ENCODE measurements around the gene MAGI2. TPM values are rescaled to one million over a fixed set of nuclear protein-coding genes. Genes with fewer than 3 reads are reported as not detected.

The MAGI2 gene
- polyA plus RNA-seq, 3 donors: 0.03 to 0.11 TPM; not detected in 1

GRCh38 chr7:79284211-79284610 lies 169.3 kb downstream of the MAGI2 start:
- no peak overlapping the region for H3K27ac Mint-ChIP-seq
- H3K4me3 Mint-ChIP-seq: no peak overlapping the region

GRCh38 chr7:79282882-79283602 lies 170.4 kb downstream of the MAGI2 start:
- no peaks in the 10 kb centered on the region for H3K4me1 Mint-ChIP-seq
- H3K4me1 ChIP-seq (ENCODE audit: control insufficient read depth in 1 of 2, insufficient read depth in 2 of 2, low read length in 2 of 2): no peaks in the 10 kb centered on the region
- H3K27me3 Mint-ChIP-seq (ENCODE audit: low read depth in 3 of 3): peaks cover 0 to 2% (median 0%) of the 10 kb centered on the region in 3 donors
- no peaks in the 10 kb centered on the region for H3K36me3 Mint-ChIP-seq
- no peak overlapping the region for H3K4me3 ChIP-seq (replicated peaks in 1 of 3; ENCODE audit: low read depth in 2 of 3, low read length in 3 of 3)
- no peak overlapping the region for H3K9ac ChIP-seq (ENCODE audit: insufficient read depth, low read length, poor library complexity, severe bottlenecking)
- no peaks in the 10 kb centered on the region for H3K27me3 ChIP-seq (ENCODE audit: control insufficient read depth in 2 of 2, insufficient read depth in 2 of 2, low read length in 2 of 2)
- no peak for DNase-seq
- no peak overlapping the region for H3K4me3 Mint-ChIP-seq
- intact Hi-C loops (cut with micrococcal nuclease): no loop called here
- H3K4me2 ChIP-seq (replicated peaks; ENCODE audit: extremely low read depth, low read length, poor library complexity, severe bottlenecking): no peak overlapping the region
- H2AFZ ChIP-seq (ENCODE audit: insufficient read depth, low read depth, low read length, poor library complexity, severe bottlenecking): no peak overlapping the region
- no peaks in the 10 kb centered on the region for H3K9me3 Mint-ChIP-seq
- WGBS (ENCODE audit: insufficient coverage): no CpG with 5 or more reads among the region's 2 CpGs
- H3K27ac Mint-ChIP-seq: no peak overlapping the region
- TF ChIP-seq CTCF (IDR thresholded peaks at IDR 0.05): no peak
- H3K9me3 ChIP-seq (replicated peaks in 1 of 2; ENCODE audit: control insufficient read depth in 1 of 2, insufficient read depth in 1 of 2, low read length in 2 of 2): no peaks in the 10 kb centered on the region
- H3K79me2 ChIP-seq (ENCODE audit: insufficient read depth, low read length): no peaks in the 10 kb centered on the region
- no peak overlapping the region for H3K27ac ChIP-seq (ENCODE audit: low read depth in 1 of 2, low read length in 2 of 2)
- H4K20me1 ChIP-seq (ENCODE audit: insufficient read depth, low read length): no peaks in the 10 kb centered on the region
- no peaks in the 10 kb centered on the region for H3K36me3 ChIP-seq (replicated peaks in 1 of 2; ENCODE audit: control insufficient read depth in 1 of 2, insufficient read depth in 2 of 2, low read length in 2 of 2)

More at GRCh38 chr7:79284211-79284610, 169.3 kb downstream of the MAGI2 start:
- intact Hi-C loops (cut with micrococcal nuclease): no loop called here
- Histone ChIP-seq H3K27me3 (ENCODE audit: control insufficient read depth in 2 of 2, insufficient read depth in 2 of 2, low read length in 2 of 2) (no peaks in the 10 kb centered on the region), H3K4me1 (ENCODE audit: control insufficient read depth in 1 of 2, insufficient read depth in 2 of 2, low read length in 2 of 2) (no peaks in the 10 kb centered on the region), H4K20me1 (ENCODE audit: insufficient read depth, low read length) (no peaks in the 10 kb centered on the region), H3K9me3 (replicated peaks in 1 of 2; ENCODE audit: control insufficient read depth in 1 of 2, insufficient read depth in 1 of 2, low read length in 2 of 2) (no peaks in the 10 kb centered on the region), H3K9ac (ENCODE audit: insufficient read depth, low read length, poor library complexity, severe bottlenecking) (no peak overlapping the region), H3K79me2 (ENCODE audit: insufficient read depth, low read length) (no peaks in the 10 kb centered on the region), H2AFZ (ENCODE audit: insufficient read depth, low read depth, low read length, poor library complexity, severe bottlenecking) (no peak overlapping the region), H3K4me3 (replicated peaks in 1 of 3; ENCODE audit: low read depth in 2 of 3, low read length in 3 of 3) (no peak overlapping the region), H3K36me3 (replicated peaks in 1 of 2; ENCODE audit: control insufficient read depth in 1 of 2, insufficient read depth in 2 of 2, low read length in 2 of 2) (no peaks in the 10 kb centered on the region), H3K4me2 (replicated peaks; ENCODE audit: extremely low read depth, low read length, poor library complexity, severe bottlenecking) (no peak overlapping the region), H3K27ac (ENCODE audit: low read depth in 1 of 2, low read length in 2 of 2) (no peak overlapping the region)
- no peak for DNase-seq
- TF ChIP-seq CTCF (IDR thresholded peaks at IDR 0.05): no peak
- no peaks in the 10 kb centered on the region for H3K9me3 Mint-ChIP-seq
- H3K4me1 Mint-ChIP-seq: no peaks in the 10 kb centered on the region
- H3K27me3 Mint-ChIP-seq (ENCODE audit: low read depth in 3 of 3): peaks cover 0 to 2% (median 0%) of the 10 kb centered on the region in 3 donors
- H3K36me3 Mint-ChIP-seq: no peaks in the 10 kb centered on the region

Measured in CD14-positive monocyte (primary cell).